GM18951 (cell line): Measurements from ENCODE around the gene RGL1.
"Not testable (repeated sequence)": the region's sequence is repeated elsewhere in the genome, so short reads cannot be mapped to it uniquely, and the experiment has no call there.

Experiments used
- POLR2A ChIP-seq: IDR thresholded peaks from 4 replicates; pipeline ENCODE4 v1.6.1; 2011; ENCODE audit warnings: mild to moderate bottlenecking; ENCODE audit not compliant: insufficient read length, insufficient read depth; ENCODE audit errors: extremely low read depth
- in situ Hi-C: fragments of 300-500 bp; cut with MboI; formaldehyde crosslinking; loops from one replicate; pipeline ENCODE4 v1.12.0; 2022; ENCODE audit warnings: low sequenced_read_pairs, mixed read lengths, inconsistent platforms; ENCODE audit not compliant: unreplicated experiment

The RGL1 gene

DNA sequence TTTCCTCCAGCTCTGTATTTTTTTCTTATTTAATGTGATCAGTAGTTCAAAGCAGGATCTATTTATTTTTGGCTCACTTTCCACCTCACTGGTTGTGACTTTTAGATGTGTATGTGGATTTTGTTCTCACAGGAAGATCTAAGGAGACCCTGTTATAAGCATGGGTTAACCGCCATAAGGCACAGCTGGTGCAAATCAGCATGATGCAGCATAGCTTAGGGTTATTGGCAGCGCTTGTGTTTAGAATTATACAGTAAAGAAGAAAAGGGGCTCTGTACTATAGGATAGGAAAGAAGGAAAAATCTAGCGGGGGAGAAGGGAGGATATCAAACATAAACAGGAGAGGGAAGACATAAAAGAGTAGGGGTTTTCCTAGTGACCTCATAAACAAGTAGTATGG is 26.9 kb upstream of the RGL1 start:
- no peak for TF ChIP-seq POLR2A
- in situ Hi-C loops, result no loop called here

DNA sequence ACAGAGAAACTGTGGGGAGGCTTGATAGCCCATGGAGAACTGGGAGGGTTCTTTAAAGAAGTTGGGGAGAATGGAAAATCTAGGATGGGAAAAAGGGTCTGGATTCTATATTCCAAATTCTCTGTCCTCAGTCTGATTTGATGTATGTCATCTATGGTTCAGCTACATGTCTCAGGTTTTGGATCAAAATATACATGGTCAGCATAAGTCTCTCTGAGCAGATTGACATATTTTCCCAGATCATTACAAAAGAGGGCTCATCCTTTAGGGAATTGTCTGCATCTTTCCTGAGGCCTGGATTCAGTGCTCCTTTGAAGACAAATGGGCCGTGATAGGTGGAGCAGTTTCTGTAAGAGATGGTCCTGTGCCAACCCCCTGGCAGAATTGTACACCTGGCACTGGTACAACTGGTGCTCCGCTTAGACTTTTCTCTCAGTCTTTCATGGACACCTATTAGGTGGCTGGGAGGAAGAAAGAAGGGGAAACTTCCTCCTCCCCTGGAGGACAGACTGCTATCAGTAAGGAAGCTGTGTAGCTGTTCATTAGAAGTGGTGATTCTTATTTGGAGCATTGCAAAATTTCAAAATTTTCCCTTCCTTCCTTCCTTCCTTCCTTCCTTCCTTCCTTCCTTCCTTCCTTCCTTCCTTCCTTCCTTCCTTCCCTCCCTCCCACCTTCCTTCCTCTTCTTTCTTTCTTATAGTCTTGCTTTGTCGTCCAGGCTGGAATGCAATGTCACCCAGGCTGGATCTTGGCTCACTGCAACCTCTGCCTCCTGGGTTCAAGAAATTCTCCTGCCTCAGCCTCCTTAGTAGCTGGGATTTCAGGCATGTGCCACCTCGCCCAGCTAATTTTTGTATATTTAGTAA is 26.1 kb upstream of the RGL1 start:
- no peak for TF ChIP-seq POLR2A
- in situ Hi-C loops, result no loop called here

DNA sequence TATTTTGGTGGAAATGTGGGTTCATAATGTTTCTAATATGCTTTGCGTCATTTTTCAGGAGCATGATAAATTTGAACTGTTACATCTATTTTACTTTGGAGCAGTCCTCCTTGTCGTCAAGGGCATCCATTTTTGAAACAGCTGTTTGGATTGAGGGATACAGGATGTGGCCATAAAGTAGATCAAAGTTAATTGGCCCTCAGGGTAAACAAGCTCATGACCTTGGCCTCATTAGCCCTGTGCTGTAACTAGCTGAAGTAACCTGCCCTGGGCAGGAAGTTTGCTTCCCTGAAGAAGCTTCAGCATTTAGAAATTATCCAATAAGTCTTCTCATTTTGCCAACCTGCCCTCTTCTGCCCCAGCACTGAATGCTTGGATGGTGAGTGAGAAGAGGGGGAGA is 24.8 kb upstream of the RGL1 start:
- in situ Hi-C loops, result no loop called here
- TF ChIP-seq POLR2A, result no peak

DNA sequence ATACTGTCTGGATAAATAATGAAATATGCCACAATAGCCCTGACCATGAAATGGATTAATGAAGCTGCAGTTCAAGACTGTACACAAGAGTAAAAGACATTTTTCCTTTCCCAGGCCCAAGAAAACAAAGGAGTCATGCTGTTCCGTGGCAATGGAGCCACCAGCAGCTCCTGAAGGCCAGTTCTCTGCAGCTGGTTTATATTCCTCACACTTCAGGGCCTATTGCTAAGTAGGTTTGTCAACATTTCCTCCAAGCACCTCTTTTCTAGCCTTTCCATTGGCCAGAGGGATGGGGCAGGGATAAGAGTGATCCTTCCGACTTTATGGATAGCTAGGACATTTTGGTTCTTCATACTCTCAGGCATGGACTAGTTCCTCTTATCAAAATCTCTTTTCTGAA is 24.2 kb upstream of the RGL1 start:
- in situ Hi-C loops, result no loop called here
- TF ChIP-seq POLR2A, result no peak

DNA sequence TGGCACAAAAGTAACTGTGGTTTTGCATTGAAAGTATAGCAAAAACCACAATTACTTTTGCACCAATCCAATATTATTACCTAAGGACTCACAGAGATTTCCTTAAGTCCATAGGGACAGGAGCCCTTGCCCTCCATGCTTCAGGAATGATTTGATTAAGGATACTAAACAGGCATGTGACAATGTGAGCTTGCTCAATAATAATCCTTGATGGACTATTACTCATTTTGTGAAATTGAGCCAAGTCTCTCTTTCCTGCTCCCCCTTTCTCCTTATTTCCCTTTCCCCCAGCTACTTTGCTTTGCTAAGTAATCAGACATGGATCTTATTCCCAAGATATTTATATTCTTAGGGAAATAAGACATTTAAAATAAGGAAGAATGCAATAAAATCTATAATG is 21.6 kb upstream of the RGL1 start:
- in situ Hi-C loops, result no loop called here
- TF ChIP-seq POLR2A, result no peak

DNA sequence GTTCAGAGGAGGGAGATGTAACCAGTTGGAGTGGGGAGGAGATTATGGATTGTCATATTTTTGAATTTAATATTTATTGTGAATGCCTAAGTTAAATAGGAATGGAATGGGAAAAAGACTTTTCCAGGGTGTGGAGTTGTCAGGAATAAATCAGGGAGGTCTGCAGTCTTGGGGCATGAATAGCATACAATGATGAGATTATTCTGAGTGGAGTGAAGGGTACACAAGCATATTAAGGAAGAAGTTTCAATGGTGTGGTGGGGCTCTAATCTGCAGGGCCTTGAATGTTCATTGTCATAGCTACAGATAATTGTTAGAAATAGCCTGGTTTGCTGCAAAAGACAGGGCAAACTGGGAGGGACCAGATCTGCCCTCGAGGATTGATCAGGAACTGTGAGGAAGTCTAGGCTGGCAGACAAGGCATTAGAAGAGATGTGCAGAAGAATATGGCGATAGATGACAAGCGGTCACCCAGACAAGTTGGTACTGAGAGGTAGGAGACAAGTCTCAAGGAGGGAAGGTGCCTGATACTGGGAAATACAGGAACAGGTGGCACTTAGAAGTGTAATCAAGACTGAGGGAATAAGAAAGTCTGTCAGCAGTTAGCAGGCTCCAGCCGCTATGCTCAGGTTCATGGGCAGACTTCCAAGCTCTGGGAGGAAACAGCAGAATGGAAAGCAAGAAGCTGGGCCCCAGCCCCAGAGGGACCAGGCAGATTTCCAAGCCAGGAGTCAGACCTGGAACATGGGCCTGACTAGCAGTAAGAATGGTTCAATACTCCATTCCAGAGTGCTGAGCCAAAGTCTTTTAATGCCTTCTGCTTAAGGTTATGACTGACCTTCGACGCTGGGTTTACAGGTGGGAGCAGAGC is 20.9 kb upstream of the RGL1 start:
- in situ Hi-C loops, result no loop called here
- no peak for TF ChIP-seq POLR2A

DNA sequence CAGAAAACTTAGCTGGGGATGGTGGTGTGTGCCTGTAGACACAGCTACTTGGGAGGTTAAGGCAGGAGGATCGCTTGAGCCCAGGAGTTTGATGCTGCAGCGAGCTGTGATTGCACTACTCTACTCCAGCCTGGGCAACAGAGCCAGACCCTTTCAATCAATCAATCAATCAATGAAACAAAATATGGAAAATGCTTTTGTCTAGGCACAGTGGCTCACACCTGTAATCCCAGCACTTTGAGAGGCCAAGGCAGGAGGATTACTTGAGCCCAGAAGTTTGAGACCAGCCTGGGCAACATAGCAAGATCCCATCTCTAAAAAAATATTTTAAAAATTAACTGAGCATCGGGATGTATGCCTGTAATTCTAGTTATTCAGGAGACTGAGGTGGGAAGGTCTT is 19.0 kb upstream of the RGL1 start:
- in situ Hi-C loops, result not testable (repeated sequence)

DNA sequence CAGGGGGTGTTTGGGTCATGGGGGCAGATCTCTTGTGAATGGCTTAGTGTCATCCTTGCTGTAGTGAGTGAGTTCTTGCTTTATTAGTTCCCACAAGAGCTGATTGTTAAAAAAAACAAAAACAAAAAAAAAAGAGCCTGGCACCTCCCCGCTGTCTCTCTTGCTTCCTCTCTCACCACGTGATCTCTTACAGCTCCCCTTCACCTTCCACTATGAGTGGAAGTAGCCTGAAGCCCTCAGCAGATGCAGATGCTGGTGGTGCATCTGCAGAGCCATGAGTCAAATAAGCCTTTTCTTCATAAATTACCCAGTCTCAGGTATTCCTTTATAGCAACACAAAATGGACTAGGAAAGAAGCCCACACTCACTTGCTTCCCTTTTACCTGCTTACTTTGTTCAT is 17.2 kb upstream of the RGL1 start:
- in situ Hi-C loops, result no loop called here

DNA sequence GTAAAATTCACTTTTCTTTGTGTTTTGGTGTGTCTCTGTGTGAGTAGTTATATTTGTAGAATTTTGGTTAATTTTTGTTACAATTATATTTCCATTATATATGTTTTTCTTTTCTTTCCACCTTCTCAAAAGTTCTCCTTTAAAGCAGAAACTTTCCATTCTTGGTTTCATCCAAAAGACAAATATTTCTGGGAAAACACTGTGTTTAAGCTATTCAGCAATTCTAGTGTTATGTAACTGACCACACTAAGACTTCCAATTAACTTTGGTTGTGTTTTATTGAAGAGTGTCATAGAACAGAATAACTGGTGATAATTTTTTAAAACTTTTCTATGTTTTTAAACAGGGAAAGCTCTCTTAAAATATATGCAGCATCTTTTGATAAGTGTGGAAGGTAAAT is 13.6 kb upstream of the RGL1 start:
- in situ Hi-C loops, result no loop called here

More for the DNA sequence above, 17.2 kb upstream of the RGL1 start:
- TF ChIP-seq POLR2A, result no peak

DNA sequence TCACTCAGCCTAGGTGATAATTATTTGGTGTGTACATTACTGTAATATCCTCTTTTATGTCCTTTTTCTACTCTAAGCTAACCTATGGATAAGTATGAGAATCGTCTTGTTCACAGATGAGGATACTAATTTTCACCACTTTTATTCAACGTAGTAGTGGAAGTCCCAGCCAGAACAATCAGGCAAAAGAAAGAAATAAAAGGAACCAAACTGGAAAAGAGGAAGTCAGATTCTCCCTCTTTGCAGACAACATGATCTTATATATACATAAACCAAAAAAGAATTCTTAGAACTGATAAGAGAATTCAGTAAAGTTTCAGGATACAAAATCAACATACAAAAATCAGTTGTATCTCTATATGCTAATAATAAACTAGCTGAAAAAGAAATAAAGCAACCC is 12.6 kb upstream of the RGL1 start:
- in situ Hi-C loops, result no loop called here

More for the DNA sequence above, 13.6 kb upstream of the RGL1 start:
- no peak for TF ChIP-seq POLR2A

DNA sequence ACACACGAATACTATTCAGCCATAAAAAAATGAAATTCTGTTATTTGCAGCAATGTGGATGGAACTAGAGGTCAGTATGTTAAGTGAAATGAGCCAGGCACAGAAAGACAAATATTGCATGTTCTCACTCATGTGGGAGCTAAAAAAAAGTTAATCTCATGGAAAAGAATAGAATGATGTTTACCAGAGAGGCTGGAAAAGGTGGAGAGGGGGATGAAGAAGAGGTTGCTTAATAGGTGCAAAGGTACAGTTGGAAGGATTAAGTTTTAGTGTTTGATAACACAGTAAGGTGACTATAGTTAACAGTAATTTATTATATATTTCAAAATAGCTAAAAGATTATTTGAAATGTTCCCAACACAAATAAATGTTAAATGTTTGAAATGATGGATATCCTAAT is 10.8 kb upstream of the RGL1 start:
- in situ Hi-C loops, result no loop called here
- TF ChIP-seq POLR2A, result no peak

More for the DNA sequence above, 12.6 kb upstream of the RGL1 start:
- TF ChIP-seq POLR2A, result no peak

DNA sequence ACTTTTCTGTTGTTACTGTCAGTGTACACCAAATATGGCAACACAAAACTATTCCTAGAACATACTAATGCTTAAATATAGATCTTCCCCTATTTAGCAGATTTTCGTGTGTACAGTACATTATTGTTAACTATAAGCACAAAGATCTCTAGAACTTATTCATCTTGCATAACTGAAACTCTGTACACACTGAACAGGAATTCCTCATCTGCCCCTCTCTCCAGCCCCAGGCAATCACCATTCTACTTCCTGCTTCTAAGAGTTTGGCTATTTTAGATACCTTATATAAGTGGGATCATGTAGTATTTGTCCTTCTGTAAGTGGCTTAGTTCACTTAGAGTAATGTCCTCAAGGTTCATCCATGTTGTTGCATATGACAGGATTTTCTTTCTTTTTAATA is 4.5 kb upstream of the RGL1 start:
- no peak for TF ChIP-seq POLR2A

DNA sequence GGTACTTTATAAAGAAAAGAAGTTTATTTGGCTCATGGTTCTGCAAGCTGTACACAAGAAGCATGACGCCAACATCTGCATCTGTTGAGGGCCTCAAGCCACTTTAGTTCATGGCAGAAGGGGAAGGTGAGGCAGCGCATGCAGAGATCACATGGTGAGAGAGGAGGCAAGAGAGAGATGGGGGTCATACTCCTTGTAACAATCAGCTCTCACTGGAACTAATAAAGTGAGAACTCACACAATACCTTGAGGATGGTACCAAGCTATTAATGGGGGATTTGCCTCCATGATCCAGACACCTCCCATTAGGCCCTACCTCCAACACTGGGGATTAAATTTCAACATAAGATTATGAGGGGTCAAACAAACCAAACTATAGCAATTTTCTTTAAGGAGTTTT is 3.3 kb upstream of the RGL1 start:
- in situ Hi-C loops, result no loop called here

More for the DNA sequence above, 4.5 kb upstream of the RGL1 start:
- in situ Hi-C loops, result no loop called here

DNA sequence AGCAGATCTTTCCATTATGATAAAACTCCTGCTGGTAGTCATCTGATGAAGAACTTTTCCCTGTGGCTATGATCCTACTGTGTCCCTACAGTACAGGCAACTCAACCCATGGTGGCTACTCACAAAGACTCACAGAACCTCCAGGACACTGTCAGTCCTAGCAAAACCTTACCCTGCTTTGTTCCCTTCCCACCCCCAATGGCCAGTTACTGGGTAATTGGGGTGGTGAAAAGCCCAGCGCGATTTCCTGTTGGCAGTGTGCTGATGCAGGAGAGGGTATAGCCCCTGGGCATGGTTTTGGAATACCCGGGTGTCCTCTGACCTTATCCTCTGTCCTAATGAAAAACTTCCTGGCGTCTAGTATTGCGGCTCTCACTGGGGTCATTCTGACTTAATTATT is 533 bp upstream of the RGL1 start:
- TF ChIP-seq POLR2A, result no peak
- in situ Hi-C loops, result no loop called here

More for the DNA sequence above, 3.3 kb upstream of the RGL1 start:
- TF ChIP-seq POLR2A, result no peak
